HCT116 (cell line): ENCODE results near the gene ARMS2. TPM values are rescaled to one million over a fixed set of nuclear protein-coding genes. Genes with fewer than 3 reads are reported as not detected.

Source experiments
- ATAC-seq: fragments of 200-7000 bp; cut with Tn5 transposase; 2 replicates; pipeline ENCODE4 v1.9.1; 2020; ENCODE audit warnings: mild to moderate bottlenecking, moderate library complexity
- BruUV-seq: library from RNA; stranded (reverse); fragments of 400-500 nt; replicated peaks from 2 replicates; lab custom pipeline; 2021; lab: Mats Ljungman, UMichigan
- CTCF ChIA-PET: fragments of 300-600 bp; sonication (Branson Sonifier 250); formaldehyde crosslinking; loops from one replicate; lab custom pipeline; 2021; ENCODE audit warnings: antibody characterized with exemption; lab: Charles Lee
- POLR2A ChIA-PET: fragments of 300-600, 350-600 bp; sonication (Branson Sonifier 250); formaldehyde crosslinking; loops from one replicate; lab custom pipeline; 2021; ENCODE audit warnings: antibody characterized with exemption; lab: Charles Lee
- RAD21 ChIA-PET, 2 experiments: fragments of 300-600 bp; sonication (Branson Sonifier 250); formaldehyde crosslinking; loops; one replicate each; lab custom pipeline; 2023; ENCODE audit warnings: low total read pairs in 2 of 2; ENCODE audit not compliant: uncharacterized antibody in 2 of 2, unreplicated experiment in 2 of 2, low non-redundant PET in 1 of 2; lab: Charles Lee
- DNase-seq: peaks from one replicate; pipeline ENCODE4 v3.0.0-alpha.2; 2010; ENCODE audit warnings: low read depth, low spot score
- H2AFZ ChIP-seq: fragments of 200-600 bp; shearing (Covaris generic), sonication (generic); 2 replicates; pipeline ENCODE4 v1.6.1; 2017; ENCODE audit warnings: low read depth, mixed run types, mixed read lengths, antibody characterized with exemption, low read length; ENCODE audit not compliant: poor library complexity, severe bottlenecking
- H3K27ac ChIP-seq: 2 replicates; pipeline ENCODE4 v1.5.1; 2012; ENCODE audit warnings: low read depth, low read length
- H3K27me3 ChIP-seq: fragments of 200-600 bp; sonication (generic); 2 replicates; pipeline ENCODE4 v1.6.1; 2016; ENCODE audit warnings: mixed run types, low read length, mixed read lengths; ENCODE audit not compliant: insufficient read depth
- H3K36me3 ChIP-seq, 2 experiments: fragments of 200-500 bp in 1 of 2; fragments of 200-600 bp in 1 of 2; sonication (Bioruptor generic) in 1 of 2; sonication (generic) in 1 of 2; 2 replicates each; pipeline versions ENCODE4 v1.5.1 to v1.6.1; 2014 to 2016; ENCODE audit warnings: low read length in 2 of 2, inconsistent platforms in 1 of 2, mixed read lengths in 1 of 2, mixed run types in 1 of 2; ENCODE audit not compliant: insufficient read depth in 2 of 2, control insufficient read depth in 1 of 2
- H3K4me1 ChIP-seq, 2 experiments: fragments of 200-600 bp in 1 of 2; sonication (generic) in 1 of 2; 2 replicates each; pipeline versions ENCODE4 v1.5.1 to v1.6.1; 2012 to 2017; ENCODE audit warnings: low read length in 2 of 2, inconsistent platforms in 1 of 2, mild to moderate bottlenecking in 1 of 2, mixed read lengths in 1 of 2, mixed run types in 1 of 2, moderate library complexity in 1 of 2; ENCODE audit not compliant: insufficient read depth in 2 of 2, control insufficient read depth in 1 of 2
- H3K4me2 ChIP-seq: fragments of 200-600 bp; sonication (generic); 2 replicates; pipeline ENCODE4 v1.6.1; 2017; ENCODE audit warnings: mixed run types, low read length, mixed read lengths
- H3K4me3 ChIP-seq, 2 experiments: fragments of 200-600 bp in 1 of 2; sonication (generic) in 1 of 2; replicated peaks in 1 of 2; 2 replicates each; pipeline ENCODE4 v1.5.1; 2011 to 2016; ENCODE audit warnings: low read length in 2 of 2, control low read depth in 1 of 2, low read depth in 1 of 2, mild to moderate bottlenecking in 1 of 2, mixed read lengths in 1 of 2, mixed run types in 1 of 2
- H3K79me2 ChIP-seq: fragments of 200-600 bp; sonication (generic); 2 replicates; pipeline ENCODE4 v1.6.1; 2017; ENCODE audit warnings: mild to moderate bottlenecking, mixed run types, low read length, moderate library complexity, mixed read lengths; ENCODE audit not compliant: insufficient read depth
- H3K9ac ChIP-seq: fragments of 200-600 bp; sonication (generic); 2 replicates; pipeline ENCODE4 v1.6.1; 2016; ENCODE audit warnings: low read length, mixed read lengths
- H3K9me2 ChIP-seq: fragments of 200-600 bp; sonication (generic), shearing (Covaris generic); 2 replicates; pipeline ENCODE4 v1.6.1; 2017; ENCODE audit warnings: mixed run types, mild to moderate bottlenecking, moderate library complexity; ENCODE audit not compliant: insufficient read depth
- H3K9me3 ChIP-seq, 2 experiments: fragments of 200-500 bp in 1 of 2; fragments of 200-600 bp in 1 of 2; sonication (Bioruptor generic) in 1 of 2; sonication (generic) in 1 of 2; 2 replicates each; pipeline ENCODE4 v1.6.1; 2014 to 2017; ENCODE audit warnings: low read length in 2 of 2, mixed read lengths in 2 of 2, inconsistent platforms in 1 of 2, low read depth in 1 of 2, mild to moderate bottlenecking in 1 of 2, mixed run types in 1 of 2, moderate library complexity in 1 of 2; ENCODE audit not compliant: control insufficient read depth in 1 of 2, insufficient read depth in 1 of 2
- H4K20me1 ChIP-seq: fragments of 200-600 bp; sonication (generic), shearing (Covaris generic); 2 replicates; pipeline ENCODE4 v1.6.1; 2017; ENCODE audit warnings: mixed run types, mild to moderate bottlenecking, moderate library complexity; ENCODE audit not compliant: insufficient read depth
- EGR1 ChIP-seq: IDR thresholded peaks from 2 replicates; pipeline ENCODE4 v1.6.1; 2012; ENCODE audit warnings: low read depth
- JUND ChIP-seq: IDR thresholded peaks from 2 replicates; pipeline ENCODE4 v1.6.1; 2012
- POLR2A ChIP-seq: IDR thresholded peaks from 2 replicates; pipeline ENCODE4 v1.7.0; 2011; ENCODE audit warnings: borderline replicate concordance; ENCODE audit not compliant: insufficient read depth, insufficient read length; ENCODE audit errors: extremely low read depth
- SRF ChIP-seq: IDR thresholded peaks from 2 replicates; pipeline ENCODE4 v1.6.1; 2012; ENCODE audit warnings: low read depth
- intact Hi-C: fragments of 100-400 bp; cut with micrococcal nuclease; formaldehyde crosslinking; loops from 2 replicates; pipeline ENCODE4 v1.10.0; 2022
- total RNA-seq: library from RNA; stranded (reverse); gene quantifications from one replicate; pipeline ENCODE4 v1.2.1, GENCODE V29; 2021; ENCODE audit not compliant: unreplicated experiment
- TF ChIP-seq, protein P1 (sequence below): IDR thresholded peaks from 2 replicates; pipeline ENCODE4 v1.6.1; 2012

Gene ARMS2
- total RNA-seq, 1 experiment from 2014 or later = not detected

DNA sequence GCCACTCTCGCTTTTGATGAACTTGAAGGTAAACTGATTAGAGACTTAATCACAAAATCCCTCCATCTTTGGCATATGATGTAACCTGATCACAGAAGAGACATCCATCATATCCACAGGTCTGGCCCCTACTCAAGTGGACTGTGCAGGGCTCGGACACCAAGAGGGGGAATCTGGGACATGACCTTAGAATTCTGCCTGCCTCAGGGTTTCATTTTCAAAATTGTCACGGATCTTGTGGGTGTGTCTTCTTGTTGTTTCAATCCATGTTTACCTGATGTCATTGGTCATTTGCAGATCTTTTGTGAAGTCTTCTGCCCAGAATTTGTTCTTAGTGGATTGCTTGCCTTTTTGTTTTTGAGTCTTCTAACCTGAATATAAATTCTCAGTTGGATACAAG, 5.9 kb upstream of the ARMS2 start:
- POLR2A ChIA-PET = no interaction called here

DNA sequence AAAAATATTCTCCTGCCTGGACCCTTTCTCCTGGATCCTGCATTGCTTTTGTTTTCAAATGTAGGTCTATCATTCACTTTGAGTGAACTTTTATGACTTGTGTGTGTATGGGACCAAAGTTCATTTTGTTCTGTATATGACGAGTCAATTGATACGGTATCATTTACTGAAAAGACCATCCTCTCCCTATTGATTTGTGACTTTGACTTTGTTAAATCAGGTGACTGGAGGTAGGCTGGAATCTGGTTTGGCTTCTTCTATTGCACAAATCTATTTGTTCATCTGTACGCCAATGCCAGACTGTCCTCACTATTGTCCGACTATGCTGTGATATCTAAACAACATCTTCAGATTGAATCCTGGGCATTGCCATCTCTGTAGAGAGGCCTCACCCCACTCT, 5.3 kb upstream of the ARMS2 start:
- no peaks in the 10 kb centered on the region for H3K9me2 ChIP-seq
- no TSS peak for BruUV-seq
- no peaks in the 10 kb centered on the region for H4K20me1 ChIP-seq
- H3K79me2 ChIP-seq = no peaks in the 10 kb centered on the region
- ChIA-PET CTCF (no interaction called here), POLR2A (no interaction called here), RAD21 (no interaction called here)
- H2AFZ ChIP-seq = no peak overlapping the region
- ATAC-seq = no peak
- peaks cover 7 to 8% of the 10 kb centered on the region in 2 experiments; a peak in 3 of 4 replicates for H3K4me1 ChIP-seq
- no peaks in the 10 kb centered on the region for H3K9me3 ChIP-seq
- H3K36me3 ChIP-seq = no peaks in the 10 kb centered on the region
- H3K27me3 ChIP-seq = no peaks in the 10 kb centered on the region
- H3K4me2 ChIP-seq = no peak overlapping the region
- TF ChIP-seq SRF (no peak), JUND (no peak), POLR2A (no peak)
- TF ChIP-seq, protein P1, sequence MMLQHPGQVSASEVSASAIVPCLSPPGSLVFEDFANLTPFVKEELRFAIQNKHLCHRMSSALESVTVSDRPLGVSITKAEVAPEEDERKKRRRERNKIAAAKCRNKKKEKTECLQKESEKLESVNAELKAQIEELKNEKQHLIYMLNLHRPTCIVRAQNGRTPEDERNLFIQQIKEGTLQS = no peak
- no peak overlapping the region for H3K27ac ChIP-seq
- intact Hi-C loops = no loop called here
- H3K9ac ChIP-seq = no peak overlapping the region
- H3K4me3 ChIP-seq = no peak overlapping the region
- no peak for DNase-seq

More for the DNA sequence above, 5.9 kb upstream of the ARMS2 start:
- H3K9me3 ChIP-seq = no peaks in the 10 kb centered on the region
- ChIA-PET CTCF (no interaction called here), RAD21 (interaction anchor here in 1 of 2 experiments (0.6 kb wide), 1 partner anchor 14 kb away, joined by 3 read pairs; no protein-coding TSS in a partner anchor)
- H3K79me2 ChIP-seq = no peaks in the 10 kb centered on the region
- peaks cover 7 to 8% of the 10 kb centered on the region in 2 experiments; a peak in 3 of 4 replicates for H3K4me1 ChIP-seq
- no peaks in the 10 kb centered on the region for H4K20me1 ChIP-seq
- H3K4me3 ChIP-seq = no peak overlapping the region
- ATAC-seq = no peak
- no peak overlapping the region for H3K9ac ChIP-seq
- H3K36me3 ChIP-seq = no peaks in the 10 kb centered on the region
- intact Hi-C loops = no loop called here
- DNase-seq = no peak
- no TSS peak for BruUV-seq
- TF ChIP-seq SRF (no peak), EGR1 (no peak)
- no peaks in the 10 kb centered on the region for H3K27me3 ChIP-seq
- H3K9me2 ChIP-seq = no peaks in the 10 kb centered on the region
- H3K4me2 ChIP-seq = no peak overlapping the region
- no peak overlapping the region for H3K27ac ChIP-seq
- no peak overlapping the region for H2AFZ ChIP-seq
